Articular chondrocyte of knee joint (primary cell): ENCODE measurements around the gene DARS1. TPM values are rescaled to one million over a fixed set of nuclear protein-coding genes. Genes with fewer than 3 reads are reported as not detected.

Experiments
- total RNA-seq: library from RNA; depleted of rRNA; stranded (reverse); fragments of >200 nt; gene quantifications from 2 replicates; pipeline ENCODE4 v1.2.3, GENCODE V29; 2012

DARS1 gene
- 131 and 132 TPM in 2 replicates for total RNA-seq

GRCh38 chr2:135985018-135985825, at the start of gene DARS1:
Gene DARS1, minus strand, starts transcription at chr2:135985626. Its CDS starts 158 bp downstream, at chr2:135985468.

DNA sequence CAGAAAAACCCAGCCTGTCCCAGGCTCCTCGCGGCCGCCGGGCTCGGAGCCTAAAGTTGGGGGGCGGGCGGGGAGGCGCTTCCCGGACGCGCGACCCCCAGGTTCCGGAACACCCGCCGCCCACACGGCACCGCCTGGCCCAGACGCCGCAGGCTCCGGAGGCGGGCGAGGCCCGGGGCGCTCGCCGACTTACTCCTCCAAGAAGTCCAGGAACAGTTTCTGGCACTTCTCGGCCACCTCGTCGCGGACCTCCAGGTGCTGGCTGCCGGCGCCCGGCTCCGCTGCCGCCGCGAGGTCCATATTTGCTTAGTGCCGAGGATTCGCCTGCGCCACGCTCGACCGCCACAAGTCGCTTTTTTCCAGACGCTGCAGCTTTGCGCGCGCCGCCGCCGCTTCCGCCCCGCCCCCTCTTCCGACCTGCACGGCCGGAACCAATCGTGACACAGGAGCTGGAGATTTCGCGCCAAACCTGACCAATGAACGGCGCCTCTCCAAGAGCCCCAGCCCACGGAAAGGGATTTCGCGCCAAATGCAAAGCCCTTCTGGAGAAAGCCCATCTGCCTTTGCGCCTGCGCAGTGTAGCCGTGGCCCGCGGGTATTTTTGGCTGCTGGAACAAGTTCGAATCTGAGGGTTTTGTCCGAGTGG, 109.2 kb downstream of the DARS1 start, which contains the start of gene MCM6:
Gene MCM6 (minus strand): TSS at position 378 of the 646 bp plus-strand sequence. CDS start 78 bp downstream, at position 300.

Other genes starting within 250 kb of the DARS1 start
- 119 and 120 TPM in 2 replicates for gene UBXN4, start 243.8 kb downstream of the DARS1 start, total RNA-seq
- 0.22 and 0.26 TPM in 2 replicates for gene LCT, start 148.4 kb downstream of the DARS1 start, total RNA-seq
- 22.5 and 25.9 TPM in 2 replicates for gene MCM6, start 109.2 kb downstream of the DARS1 start, total RNA-seq
- 0.13 and 0.22 TPM in 2 replicates for gene CXCR4, start 132.5 kb upstream of the DARS1 start, total RNA-seq